AG09319 (cell line): Measurements from ENCODE around the gene PRKAG2.

Experiments
- DNase-seq: peaks from one replicate; pipeline ENCODE4 v3.0.0-alpha.2; 2010; ENCODE audit warnings: low read depth; ENCODE audit errors: extremely low read depth
- CTCF ChIP-seq: IDR thresholded peaks from 2 replicates; pipeline ENCODE4 v1.5.1; 2011; ENCODE audit warnings: low read depth, mild to moderate bottlenecking, inconsistent platforms, low read length, moderate library complexity

The PRKAG2 gene

GRCh38 chr7:151592330-151592729 lies 284.6 kb downstream of the PRKAG2 start:
- no peak for DNase-seq
- TF ChIP-seq CTCF: no peak

- DNase-seq: no peak
- TF ChIP-seq CTCF: no peak
Observed at GRCh38 chr7:151591866-151592265, 285.0 kb downstream of the PRKAG2 start.

DNA sequence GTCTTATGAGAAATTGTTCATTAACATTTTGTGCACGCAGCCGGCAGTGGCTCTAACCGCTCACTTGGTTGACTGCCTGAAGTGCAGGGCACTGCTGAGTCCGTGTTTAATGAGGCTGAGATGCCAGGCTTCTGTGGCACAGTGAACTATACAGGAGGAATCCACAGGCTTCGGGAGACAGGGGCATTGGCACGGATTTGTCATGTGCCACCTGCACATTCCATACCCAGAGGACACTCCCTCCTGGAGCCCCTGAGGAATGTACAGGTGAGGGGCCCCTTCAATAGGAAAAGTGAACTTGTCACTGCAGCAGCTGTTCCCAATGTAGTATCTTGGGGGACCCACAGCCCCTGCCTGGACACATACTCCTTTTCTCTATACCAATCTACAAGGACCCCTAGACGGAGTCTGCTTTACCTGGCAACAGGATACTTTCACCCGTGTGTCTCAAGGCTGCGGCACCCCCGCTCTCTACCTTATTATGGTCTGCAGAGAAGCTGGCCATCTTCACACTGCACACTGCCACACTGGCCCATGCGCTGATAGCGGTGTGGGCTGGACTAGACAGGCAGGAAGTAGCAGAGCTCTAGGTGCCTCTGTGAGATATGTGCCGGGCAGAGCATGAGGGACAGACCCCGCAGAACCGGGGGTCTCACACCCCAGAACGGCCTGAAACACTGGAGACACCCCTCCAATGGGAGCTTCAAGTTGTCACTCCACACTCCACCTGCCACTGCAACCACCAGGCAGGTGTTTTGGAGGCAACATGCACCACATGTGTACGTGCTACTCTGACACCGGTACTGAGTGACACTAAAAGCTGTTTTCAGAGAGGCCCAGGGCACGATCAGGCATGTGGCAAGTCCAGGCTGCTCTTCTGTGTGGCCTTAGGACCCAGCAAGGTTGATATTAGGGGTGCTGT lies 285.8 kb downstream of the PRKAG2 start:
- TF ChIP-seq CTCF: no peak
- DNase-seq: no peak

DNA sequence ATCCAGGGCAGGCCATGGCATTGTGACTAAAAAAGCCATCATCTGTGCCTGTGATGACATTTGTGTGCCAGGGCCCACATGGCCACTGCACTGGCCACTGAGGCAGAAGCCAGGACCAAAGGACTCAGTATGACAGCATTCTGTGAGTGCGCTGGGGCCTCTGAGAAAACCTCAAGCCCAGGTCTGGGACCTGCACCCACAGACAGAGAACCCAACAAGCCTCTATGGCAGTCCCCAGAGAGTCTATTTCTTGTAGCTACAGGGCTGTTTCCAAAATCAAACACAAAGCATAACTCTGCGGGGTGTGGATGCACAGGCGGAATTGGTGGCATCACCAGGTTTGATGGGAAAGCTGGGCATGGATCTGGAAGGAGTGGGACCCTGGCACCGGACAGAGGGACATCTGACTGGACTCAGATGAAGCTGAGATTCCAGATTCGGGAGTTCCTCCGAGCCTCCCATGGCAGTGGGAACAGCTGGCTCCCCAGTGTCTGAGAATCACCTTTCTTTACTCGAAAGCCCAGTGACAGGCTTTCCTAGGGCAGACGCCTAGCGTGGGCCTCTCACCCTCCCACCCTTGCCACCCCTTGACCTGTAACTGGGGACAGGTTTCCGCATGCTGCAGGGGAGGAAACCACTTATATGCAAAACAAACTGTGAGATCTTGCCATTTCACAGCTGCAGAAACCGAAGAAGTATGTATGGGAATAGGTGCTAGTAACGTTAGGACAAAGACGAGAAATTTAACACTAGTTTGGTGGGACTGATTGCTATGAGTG lies 286.7 kb downstream of the PRKAG2 start:
- TF ChIP-seq CTCF: no peak

GRCh38 chr7:151588982-151589381 lies 287.9 kb downstream of the PRKAG2 start:
- DNase-seq: no peak
- TF ChIP-seq CTCF: no peak

More for the DNA sequence above, 286.7 kb downstream of the PRKAG2 start:
- DNase-seq: no peak

- no peak for DNase-seq
- TF ChIP-seq CTCF: no peak
Observed at GRCh38 chr7:151586531-151587260, 290.2 kb downstream of the PRKAG2 start.
